Activated gamma-delta T cell treated with anti-CD3 and anti-CD28 coated beads, Interleukin-2, amount 50 U/mL, for 16 hours (primary cell): ENCODE data around the gene GPC6.

Source experiments
- DNase-seq: peaks from one replicate; pipeline ENCODE4 v3.0.0-alpha.2; 2020; ENCODE audit warnings: low read depth

Gene GPC6

DNA sequence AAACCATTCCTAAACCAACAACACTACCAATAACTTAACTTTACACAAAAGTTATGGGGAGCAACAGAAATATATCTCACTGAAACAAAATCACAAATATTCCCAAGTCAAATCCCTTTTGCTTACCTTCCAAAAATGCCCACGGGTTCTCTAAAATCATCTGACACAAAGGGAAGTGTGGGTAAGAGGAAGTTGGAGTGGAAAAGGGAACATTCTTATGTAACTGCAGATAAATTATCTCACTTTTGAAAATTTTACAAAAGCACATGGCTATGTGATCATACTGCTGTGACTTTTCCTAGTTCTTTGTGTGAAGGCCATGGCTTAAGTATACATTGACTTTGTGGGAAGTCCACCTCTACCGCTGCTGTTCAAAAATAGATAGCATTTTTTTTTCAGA is 350.5 kb downstream of the GPC6 start:
- DNase-seq, result no peak

DNA sequence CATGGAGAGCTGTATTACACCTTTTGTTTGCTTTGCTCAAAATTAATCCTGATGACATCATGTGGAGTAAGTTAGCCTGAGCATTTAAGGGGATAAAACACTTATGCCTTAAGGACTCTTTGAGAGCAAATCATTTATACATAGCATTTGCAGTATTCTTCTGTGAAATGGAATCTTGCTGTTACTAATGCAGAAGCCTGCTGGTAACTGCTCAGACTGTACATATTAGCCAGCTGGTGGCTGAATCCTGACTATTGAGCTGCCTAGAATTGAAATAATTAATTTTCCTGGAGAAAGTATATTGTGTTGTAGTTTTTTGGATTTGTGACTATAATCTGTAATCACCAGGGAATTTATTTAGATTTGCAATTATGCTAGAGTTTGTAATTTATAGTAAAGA is 363.2 kb downstream of the GPC6 start:
- no peak for DNase-seq

DNA sequence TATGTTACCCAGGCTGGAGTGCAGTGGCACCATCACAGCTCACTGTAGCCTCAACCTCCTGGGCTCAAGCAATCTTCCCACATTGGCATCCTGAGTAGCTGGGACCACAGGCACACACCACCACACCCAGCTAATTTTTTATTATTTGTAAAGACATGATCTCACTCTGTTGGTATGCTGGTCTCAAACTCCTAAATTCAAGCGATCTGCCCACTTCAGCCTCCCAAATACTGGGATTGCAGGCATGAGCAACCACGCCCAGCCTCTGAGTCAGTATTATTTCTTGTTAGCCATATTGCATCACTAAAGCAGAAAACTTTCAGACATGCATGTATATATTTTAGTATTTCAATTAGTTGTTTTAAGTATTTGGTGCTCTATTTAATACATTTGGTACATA is 376.4 kb downstream of the GPC6 start:
- no peak for DNase-seq

DNA sequence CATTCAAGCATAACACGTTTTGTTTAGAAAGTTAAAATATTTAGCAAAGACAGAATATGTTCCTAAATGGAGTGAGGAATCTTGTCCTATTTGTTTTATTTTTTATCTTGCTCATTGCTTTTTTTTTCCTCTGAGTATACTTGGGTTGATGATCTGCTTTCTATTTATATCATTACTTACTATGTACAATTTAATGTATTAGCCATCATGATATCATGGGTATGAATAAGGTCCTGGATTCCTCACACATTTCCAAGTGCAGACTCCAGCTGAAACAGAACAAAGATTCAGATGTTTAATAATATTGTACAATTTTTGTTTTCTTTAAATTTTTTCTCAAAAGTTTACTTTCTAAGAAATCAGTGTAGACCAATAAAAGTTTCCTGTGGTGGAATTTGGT is 388.2 kb downstream of the GPC6 start:
- DNase-seq, result no peak

DNA sequence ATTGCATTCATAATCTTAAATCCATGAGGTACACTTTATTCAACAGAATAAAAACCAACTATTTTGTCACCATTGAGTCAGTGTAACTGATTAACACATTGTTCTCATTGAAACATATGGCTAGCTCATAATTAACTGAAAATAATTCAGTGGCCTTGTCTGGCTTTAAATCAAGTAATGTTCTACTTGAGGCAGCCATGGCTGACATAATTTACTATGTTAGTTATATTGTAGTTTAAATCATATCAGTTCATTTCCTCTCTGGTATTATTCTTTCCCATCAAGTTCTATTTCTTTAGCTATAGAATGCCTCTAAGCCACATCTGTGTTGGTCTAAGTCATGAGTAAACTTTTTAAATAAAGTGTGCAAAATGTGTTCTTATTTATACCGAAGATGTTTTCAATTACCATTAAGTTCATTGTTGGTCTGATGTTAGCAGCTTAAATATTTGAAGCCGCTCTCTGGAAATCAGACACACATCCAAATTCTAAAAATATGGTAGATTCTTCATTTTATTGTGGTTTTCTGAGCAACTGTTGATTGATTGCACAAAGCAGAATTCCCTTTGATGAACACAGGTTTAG is 393.7 kb downstream of the GPC6 start:
- no peak for DNase-seq

DNA sequence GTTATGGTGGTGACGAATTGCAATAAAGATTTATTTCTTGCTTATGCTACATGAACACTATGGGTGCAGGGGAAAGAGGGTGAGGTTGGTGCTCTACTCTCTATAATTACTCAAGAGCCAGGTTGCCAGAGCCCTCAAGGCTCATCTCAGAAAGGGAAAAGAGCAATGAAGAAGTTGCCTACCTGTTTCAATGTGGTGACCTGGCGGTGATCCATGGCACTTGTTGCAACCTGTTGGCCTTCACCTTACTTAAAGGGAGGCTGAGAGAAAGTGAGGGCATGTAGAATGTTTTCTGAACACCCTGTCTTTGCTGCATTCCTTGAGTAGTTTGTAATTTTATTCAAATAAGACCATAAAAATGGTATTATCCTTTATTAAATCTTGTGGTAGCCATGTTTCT is 394.4 kb downstream of the GPC6 start:
- DNase-seq, result no peak

DNA sequence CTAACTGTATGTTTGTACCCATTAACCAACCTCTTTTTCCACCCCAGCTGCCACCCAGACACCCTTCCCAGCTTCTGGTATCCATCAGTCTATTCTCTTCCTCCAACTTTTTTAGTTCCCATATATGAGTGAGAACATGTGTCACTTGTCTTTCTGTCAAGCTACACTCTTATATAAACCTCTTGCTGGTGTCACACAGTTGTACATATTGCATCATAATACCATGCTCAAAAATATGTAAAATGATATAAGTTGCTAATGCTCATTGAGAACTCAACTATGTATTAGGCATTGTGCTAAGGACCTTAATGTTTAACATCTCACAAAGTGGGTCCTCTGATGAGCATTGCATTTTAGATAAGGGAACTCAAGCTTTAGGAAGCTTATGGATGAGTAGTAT is 395.4 kb downstream of the GPC6 start:
- DNase-seq, result no peak

DNA sequence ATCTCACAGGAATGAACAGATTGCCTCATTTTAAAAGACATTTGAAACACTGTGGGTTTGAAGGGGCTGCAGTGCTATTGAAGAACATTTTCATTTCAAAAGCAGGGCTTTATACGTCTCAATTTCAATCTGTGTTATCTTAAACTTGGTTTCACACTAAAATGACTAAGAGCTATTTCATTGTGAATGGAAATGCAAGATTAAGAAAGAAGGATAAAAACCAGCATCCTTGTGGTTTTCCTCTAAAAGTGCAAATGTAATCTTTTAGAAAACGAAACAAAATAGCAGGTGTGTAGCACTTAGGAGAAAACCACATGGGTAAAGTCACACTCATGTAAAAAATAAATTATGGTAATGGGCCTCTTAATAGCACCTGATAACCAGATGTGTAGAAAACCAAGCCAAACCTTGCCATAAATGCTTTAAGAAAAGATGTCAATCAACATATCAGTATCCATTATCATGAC is 397.7 kb downstream of the GPC6 start:
- no peak for DNase-seq

DNA sequence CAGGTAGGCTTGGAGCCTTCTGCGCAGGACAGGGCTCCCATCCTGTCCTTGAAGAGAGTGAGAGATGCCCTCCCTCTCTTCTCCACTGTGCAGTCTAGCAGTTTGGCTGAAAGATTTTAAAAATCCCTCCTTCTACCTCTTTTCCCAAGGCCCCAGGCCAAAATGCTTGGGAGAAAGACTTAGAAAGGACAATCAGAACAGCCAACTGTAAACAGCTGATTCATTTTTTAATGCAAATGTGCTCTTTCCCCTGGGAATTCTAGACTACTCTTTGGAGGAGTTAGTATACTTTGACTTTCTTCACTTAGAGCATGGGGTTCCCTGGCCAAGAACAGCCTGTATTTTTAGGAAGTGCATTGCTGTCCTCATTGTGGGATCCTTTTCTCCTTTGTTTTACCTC is 398.9 kb downstream of the GPC6 start:
- no peak for DNase-seq

DNA sequence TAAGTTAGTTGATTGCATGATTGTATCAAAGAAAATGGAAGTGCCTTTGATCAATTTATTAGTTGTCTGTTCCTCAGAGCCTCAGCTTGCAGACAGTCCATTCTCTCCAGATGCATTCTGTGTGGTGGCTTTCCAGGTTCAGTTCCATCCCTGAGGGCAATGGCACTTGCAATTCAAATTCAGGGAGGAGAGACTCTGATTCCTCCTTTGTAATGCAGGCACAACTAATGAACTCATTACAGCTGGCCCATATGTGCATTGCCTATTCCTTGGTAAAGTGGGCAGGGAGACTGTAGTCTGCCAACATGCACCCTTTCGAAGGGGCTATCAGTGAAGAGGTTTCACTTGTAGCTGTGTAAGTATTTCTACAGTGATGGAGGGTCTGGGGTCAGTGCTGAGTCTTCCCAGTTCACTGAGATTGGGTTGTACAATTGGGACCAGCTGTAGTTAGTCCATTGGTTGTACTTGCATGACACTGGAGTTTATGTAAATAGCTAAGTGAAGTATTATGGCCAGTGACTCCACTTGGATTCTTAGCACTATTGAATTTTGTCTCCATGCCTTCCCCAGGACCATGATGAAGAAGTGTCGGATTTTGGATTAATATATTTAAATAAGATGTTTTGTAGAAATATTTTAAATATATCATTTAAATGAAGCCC is 401.7 kb downstream of the GPC6 start:
- DNase-seq, result no peak

DNA sequence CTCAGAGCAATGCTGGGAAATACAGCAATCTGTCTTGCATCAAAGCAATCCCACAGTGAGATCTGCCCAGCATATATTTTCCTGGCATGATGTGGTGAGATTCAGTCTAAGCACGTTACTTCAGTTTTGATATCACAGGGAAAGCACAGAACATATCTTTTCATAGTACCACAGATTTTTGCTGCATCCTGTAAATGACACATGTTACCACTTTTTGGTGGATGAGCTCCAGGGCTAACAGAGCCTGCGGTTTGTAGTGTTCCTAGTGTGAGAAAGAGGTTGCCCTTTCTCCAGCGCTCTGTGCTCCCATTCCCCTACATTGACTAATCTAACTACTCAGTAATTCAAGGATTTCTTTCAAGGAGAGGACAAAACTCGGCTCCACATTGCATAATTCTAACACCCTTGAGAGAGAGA is 409.0 kb downstream of the GPC6 start:
- DNase-seq, result no peak

DNA sequence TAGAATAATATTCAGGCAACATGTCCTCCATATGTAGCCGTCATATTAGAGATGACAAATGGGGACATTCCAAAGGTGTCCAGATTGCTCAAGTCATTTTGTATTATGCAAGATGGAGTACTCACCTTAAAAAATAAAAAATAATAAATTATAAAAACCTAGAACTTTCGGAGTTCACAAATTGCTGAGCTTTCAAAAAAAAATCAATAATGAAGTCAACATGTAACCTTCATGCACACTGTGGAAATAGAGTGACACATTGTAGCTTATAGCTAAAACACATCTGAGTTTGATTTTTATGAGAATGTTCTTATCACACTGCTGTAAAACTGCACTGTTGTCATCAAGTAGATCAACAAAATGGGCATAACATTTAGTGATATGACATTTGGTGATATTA is 411.2 kb downstream of the GPC6 start:
- no peak for DNase-seq

DNA sequence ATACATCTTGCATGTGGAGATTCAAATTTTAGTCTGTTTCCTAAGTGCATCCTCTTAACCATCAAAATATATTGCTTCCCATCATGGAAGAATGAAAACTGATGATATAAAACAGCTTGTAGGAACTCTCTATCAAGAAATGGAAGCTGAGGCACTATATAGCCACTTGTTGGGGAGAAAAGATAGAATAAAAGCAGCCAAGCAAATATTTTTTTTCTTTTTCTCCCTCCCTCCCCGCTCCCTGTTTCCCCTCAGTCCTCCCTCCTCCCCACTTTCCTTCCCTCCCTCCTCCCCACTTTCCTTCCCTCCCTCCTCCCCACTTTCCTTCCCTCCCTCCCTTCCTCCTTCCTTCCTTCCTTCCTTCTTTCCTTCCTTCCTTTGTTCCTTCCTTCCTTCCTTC is 413.8 kb downstream of the GPC6 start:
- DNase-seq, result no peak

DNA sequence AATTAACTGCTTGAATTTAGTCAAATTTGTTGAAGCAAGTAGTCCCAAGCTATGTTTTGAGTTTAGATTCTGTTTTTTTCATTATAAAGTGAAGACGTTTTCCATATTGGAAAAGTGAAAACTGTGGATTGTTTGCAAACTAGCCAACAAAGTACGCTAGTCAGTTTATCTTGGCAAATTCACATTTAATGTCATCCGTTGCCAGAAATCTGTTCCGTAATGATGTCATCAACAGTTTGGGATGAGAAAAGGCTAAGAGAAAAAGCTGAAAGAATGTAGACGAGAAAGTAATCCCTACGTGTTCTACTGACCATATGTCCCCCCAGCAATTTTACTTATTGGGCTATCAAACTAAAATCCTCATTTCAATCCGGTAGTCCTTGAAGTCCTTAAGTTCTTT is 419.6 kb downstream of the GPC6 start:
- DNase-seq, result no peak

DNA sequence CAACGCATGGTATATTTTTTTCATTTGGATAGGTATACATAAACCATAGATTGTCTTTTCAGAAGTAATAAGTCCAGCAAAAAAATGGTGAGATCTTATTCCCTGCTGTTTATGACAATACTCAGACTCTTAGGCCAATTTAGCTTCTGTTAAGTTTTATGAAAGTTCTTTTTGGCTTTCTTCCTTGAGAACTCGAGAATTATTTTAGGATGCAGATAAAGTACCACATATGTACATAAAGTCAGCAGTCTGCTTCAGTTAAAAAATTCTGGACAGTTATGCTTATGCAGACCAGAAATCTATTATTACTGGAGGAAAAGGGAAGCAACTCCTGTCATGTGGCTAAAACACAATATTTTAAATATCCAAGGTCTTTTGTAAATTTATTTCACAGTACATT is 422.9 kb downstream of the GPC6 start:
- no peak for DNase-seq

DNA sequence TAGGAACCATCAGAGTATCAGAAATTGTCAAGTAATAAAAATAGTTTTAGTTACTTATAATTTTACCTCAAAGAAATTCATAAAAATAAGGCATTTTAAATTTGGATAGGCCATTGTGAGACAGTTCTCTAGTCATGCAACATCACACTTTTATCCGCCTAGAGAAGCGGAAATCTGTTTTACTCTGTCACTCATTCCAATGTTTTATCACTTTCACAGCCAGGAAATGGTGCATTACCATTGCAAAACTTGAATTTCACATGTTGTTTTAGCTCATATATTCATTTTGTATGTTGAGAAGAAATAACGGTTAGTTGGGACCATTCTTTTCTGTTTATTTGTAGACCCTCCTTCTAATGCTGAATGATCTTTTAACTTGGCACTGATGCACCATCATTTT is 427.2 kb downstream of the GPC6 start:
- DNase-seq, result no peak

DNA sequence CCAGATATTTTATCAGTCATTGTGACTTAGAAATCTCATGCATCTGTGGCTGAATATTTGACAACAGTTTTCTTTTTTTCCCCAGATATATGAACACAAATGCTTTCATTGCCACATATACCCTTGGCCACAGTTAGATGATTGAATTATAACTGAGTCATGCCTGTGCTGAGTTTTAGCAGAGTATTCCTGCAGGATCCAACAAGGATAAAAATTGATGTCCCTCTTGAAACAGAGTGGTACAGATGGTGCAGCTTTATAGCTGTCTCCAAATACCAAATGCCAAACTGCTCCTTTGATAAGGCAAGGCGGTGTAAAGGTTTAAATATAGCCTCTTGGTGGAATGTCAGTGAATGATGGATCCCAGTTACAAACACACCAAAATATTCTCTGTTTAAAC is 428.5 kb downstream of the GPC6 start:
- no peak for DNase-seq

DNA sequence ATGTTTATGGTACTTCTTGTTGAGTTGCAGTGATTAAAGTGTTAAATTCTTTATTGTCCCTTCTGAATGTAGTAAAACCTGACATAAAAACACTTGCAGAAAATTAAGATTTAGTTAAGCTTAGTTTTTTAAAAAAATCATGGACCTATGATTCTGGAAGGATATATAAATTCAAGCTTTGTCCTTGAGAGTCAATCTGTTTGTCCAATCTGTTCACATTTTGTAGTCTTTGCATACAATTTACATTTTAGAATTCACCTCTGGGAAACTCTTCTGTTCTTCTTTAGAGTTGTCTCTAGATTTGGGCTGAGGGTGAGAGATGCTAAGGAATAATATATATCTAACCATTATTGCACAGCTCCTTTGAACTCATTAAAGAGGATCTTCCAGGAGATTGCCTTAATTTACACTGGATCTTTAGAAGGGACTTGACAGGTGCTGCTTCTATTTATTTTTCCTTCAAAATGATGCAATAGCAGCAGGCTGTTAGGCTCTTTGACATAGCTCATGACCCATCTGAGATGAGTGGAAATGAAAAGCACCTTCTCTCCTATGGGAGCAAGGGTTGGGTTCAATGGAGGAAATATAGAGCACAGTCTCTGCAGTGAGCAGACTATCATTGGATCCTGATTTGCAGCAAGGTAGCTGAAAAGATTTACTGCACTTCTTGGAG is 433.9 kb downstream of the GPC6 start:
- DNase-seq, result no peak

DNA sequence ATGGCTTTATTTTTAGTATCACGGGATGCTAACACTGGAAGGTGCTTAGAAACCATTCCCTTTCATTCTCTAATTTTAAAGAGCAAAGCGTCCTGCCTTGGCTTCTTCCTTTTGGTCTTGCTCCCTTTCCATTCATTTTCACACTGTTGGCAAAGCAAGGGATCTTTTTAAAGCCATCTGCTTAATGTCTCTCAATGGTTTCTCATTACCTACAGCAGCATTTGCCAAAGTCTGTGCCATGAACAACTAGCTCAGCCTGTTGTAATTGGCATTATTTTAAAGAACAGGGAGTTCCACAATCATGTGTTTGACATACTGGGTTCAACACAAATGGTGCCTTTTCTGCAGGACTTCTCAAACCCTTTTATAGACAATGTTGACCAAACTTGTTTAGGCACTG is 444.3 kb downstream of the GPC6 start:
- no peak for DNase-seq

DNA sequence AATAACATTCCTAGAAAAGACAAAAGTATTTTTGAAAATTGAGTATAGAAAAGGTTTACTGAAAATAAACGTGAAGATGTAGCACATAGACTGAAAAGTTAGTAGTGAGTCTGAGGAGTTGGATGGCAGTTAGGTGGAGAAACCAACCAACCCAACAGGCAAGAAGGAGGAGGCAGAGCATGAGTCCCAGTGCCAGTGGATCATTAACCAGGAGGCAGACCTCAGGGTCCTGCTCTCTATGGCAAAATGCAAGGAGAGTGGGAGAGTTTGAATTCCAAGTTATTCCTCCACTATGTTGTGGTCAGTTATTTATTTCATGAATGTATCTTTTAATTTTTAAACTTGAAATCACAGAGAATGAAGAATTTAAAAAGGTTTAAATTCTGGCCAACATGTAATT is 446.4 kb downstream of the GPC6 start:
- no peak for DNase-seq

DNA sequence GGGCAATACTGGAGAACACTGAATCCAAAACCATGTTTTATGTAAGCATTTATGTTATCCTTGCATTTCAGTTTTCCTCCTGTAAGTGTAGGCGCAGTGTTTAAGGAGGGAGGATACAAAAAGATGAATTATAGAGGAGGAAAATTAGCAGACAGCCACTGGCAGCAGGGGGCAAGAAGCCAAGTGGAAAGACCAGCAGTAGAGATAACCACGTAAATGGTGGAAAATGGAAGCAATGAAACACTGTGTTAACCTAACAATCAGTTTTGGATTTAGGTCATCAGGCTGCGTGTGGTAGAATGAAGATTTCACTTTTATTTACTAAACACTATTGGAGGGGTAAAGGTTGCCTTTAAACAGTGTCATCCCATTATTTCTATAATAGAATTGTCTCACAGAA is 447.3 kb downstream of the GPC6 start:
- no peak for DNase-seq

DNA sequence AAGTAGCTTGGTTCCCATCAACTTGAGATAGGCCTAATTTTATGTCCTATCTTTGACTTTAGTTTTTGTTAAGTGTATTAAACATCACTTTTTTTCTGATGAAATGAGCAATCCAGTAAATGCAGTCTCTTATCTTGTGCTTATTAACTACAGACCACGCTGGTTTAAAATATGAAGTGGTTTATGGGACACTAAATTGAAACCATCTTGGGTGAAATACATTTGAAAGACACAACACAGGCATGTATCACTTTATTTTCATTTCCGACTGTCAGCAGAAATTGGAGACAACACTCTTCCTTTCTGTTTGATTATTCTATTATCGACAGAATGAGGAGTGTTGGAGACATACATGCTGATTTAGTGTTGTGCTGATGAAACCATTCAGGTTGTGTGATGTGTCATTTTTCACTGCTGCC is 447.7 kb downstream of the GPC6 start:
- DNase-seq, result no peak

DNA sequence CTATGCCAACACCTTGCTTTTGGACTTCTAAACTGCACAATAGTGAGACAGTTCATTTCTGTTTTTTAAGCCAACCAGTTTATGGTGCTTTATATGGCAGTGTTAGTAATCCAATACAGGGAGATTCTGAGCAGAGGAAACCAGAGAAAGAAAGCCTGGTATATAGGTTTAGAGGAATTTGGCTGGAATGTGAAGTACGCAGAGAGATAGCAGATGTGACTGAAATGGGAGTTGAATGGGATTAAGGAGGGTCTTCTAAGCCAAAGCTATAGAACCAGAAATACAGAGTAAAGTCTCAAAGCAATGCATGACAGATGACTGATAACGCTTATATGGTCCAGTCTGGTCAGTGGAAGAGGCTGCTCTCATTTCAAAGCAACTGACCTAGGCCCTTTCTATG is 453.7 kb downstream of the GPC6 start:
- DNase-seq, result no peak

DNA sequence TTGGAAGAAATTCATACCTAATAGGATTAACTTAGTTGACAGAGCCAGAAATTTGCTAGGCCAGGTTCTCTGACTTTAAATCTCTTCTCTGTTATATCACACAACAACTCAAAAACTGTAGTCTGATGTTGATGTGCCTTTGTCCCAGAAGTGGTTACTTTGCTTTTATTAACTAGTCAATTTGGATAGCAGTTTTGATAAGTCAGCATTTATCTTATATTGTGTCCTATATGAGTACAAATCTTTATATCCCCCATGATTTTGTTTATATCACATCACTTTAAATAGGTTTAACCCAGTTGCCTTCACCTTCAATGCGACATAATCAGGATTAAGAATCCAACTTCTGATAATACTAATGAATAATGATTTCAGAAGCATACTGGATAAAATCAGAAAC is 459.3 kb downstream of the GPC6 start:
- DNase-seq, result no peak
